ENCODE results near the gene PTPRG. TPM values are rescaled to one million over a fixed set of nuclear protein-coding genes. Genes with fewer than 3 reads are reported as not detected.

PTPRG gene
- total RNA-seq, 2 experiments from 2014 or later = 0.13 to 0.70 TPM

DNA sequence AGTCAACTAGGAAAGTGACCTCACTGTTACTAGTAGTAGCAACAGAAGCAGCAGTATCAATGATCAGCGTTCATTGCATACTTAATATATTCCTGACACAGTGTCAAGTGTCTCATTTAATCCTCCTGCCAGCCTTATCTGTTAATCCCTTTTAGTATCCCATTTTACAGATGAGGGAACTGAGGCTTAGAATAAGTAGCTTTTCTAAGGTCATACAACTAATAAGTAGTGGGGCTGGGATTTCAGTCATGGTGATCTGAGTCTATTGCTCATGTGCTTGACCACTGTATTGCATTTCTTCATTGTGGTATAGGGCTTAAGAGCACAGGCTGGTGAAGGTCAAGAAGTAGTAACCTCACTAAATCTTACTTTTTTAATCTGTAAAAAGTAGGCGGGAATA lies 233.6 kb downstream of the PTPRG start:
- TF ChIP-seq, protein P1, sequence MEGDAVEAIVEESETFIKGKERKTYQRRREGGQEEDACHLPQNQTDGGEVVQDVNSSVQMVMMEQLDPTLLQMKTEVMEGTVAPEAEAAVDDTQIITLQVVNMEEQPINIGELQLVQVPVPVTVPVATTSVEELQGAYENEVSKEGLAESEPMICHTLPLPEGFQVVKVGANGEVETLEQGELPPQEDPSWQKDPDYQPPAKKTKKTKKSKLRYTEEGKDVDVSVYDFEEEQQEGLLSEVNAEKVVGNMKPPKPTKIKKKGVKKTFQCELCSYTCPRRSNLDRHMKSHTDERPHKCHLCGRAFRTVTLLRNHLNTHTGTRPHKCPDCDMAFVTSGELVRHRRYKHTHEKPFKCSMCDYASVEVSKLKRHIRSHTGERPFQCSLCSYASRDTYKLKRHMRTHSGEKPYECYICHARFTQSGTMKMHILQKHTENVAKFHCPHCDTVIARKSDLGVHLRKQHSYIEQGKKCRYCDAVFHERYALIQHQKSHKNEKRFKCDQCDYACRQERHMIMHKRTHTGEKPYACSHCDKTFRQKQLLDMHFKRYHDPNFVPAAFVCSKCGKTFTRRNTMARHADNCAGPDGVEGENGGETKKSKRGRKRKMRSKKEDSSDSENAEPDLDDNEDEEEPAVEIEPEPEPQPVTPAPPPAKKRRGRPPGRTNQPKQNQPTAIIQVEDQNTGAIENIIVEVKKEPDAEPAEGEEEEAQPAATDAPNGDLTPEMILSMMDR (conservative IDR thresholded peaks at IDR 0.05; ENCODE audit: low read length) = no peak
- TF ChIP-seq EZH2phosphoT487 (IDR thresholded peaks at IDR 0.05; ENCODE audit: borderline replicate concordance, low read depth, low read length) = no peak
- Histone ChIP-seq H3K27ac (ENCODE audit: low read depth, low read length, poor library complexity, severe bottlenecking) (no peak overlapping the region), H3K4me3 (ENCODE audit: low read depth, low read length, poor library complexity, severe bottlenecking) (no peak overlapping the region), H3K4me2 (ENCODE audit: low read length) (no peak overlapping the region), H3K9me3 (ENCODE audit: low read length) (no peaks in the 10 kb centered on the region), H2AFZ (ENCODE audit: low read length) (no peak overlapping the region), H4K20me1 (ENCODE audit: insufficient read depth, low read length) (no peaks in the 10 kb centered on the region), H3K4me1 (ENCODE audit: insufficient read depth, low read length, poor library complexity, severe bottlenecking) (no peaks in the 10 kb centered on the region), H3K79me2 (ENCODE audit: insufficient read depth, low read depth, low read length) (no peaks in the 10 kb centered on the region), H3K9me2 (ENCODE audit: insufficient read depth, low read length) (no peaks in the 10 kb centered on the region), H3K36me3 (ENCODE audit: insufficient read depth, low read length) (no peaks in the 10 kb centered on the region)
- no TSS peak for BruUV-seq (replicated peaks)
- POLR2A ChIA-PET = interaction anchor here (0.6 kb wide), 1 partner anchor 1136 kb away, joined by 4 read pairs; no protein-coding TSS in a partner anchor
- DNase-seq (ENCODE audit: low spot score) = no peak
- intact Hi-C loops (cut with micrococcal nuclease; ENCODE audit: unreplicated experiment) = no loop called here
- CTCF ChIA-PET (ENCODE audit: unreplicated experiment) = no interaction called here

DNA sequence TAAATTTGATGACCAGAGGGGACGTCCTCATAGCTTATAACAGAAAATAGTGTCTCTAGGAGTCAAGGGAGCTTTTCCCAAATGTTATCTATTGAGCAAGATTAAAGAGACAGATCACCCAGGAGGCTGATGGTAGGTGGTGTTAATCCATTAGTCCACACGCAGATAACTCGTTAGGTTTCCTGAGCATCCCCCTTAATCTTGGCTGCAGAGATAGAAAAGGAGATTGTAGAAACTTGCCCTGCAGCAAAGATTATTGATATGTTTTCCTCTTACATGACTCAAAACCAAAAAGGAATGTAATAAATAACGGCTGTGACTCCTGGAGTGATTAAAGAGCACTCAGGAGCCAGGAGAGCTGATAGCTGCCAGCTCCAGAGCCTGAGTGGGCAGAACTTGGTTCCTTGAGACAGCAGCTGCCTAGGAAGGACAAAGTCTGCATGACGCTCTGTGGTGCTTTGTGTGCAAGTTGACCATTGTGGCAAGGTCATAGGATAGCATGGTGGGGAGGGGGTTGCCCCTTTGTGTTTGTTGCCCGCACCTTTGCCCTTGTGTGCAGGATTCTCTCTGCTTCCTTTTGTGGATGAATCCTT lies 234.8 kb downstream of the PTPRG start:
- POLR2A ChIA-PET = no interaction called here
- Histone ChIP-seq H3K36me3 (ENCODE audit: insufficient read depth, low read length) (no peaks in the 10 kb centered on the region), H2AFZ (ENCODE audit: low read length) (no peak overlapping the region), H3K79me2 (ENCODE audit: insufficient read depth, low read depth, low read length) (no peaks in the 10 kb centered on the region), H3K9me2 (ENCODE audit: insufficient read depth, low read length) (no peaks in the 10 kb centered on the region), H3K4me2 (ENCODE audit: low read length) (no peak overlapping the region), H3K4me1 (ENCODE audit: insufficient read depth, low read length, poor library complexity, severe bottlenecking) (no peaks in the 10 kb centered on the region), H3K9me3 (ENCODE audit: low read length) (no peaks in the 10 kb centered on the region), H3K27ac (ENCODE audit: low read depth, low read length, poor library complexity, severe bottlenecking) (no peak overlapping the region), H4K20me1 (ENCODE audit: insufficient read depth, low read length) (no peaks in the 10 kb centered on the region), H3K4me3 (ENCODE audit: low read depth, low read length, poor library complexity, severe bottlenecking) (no peak overlapping the region)
- TF ChIP-seq, protein P1 (conservative IDR thresholded peaks at IDR 0.05; ENCODE audit: low read length) = no peak
- TF ChIP-seq EZH2phosphoT487 (IDR thresholded peaks at IDR 0.05; ENCODE audit: borderline replicate concordance, low read depth, low read length) = no peak
- BruUV-seq (replicated peaks) = no TSS peak
- CTCF ChIA-PET (ENCODE audit: unreplicated experiment) = no interaction called here
- intact Hi-C loops (cut with micrococcal nuclease; ENCODE audit: unreplicated experiment) = no loop called here
- no peak for DNase-seq (ENCODE audit: low spot score)

DNA sequence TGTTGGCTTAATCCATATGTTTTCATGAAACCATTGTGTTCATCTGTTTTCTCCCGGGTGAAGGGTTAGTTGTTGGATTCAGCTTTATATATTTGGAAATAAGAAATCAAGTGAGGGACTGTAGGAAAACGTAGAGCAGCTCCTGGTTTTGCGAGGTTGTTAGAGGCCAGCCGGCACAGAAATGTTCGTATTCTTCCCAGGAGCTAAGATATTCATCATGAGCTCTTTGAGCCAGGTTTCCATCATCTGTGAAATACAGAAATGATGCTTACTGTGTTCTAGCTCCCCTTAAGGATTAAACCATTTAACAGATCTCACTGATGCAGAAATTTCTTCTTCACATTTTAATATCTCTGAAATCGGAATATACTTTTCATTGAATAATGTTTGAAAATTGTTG lies 235.5 kb downstream of the PTPRG start:
- DNase-seq (ENCODE audit: low spot score) = no peak
- no peaks in the 10 kb centered on the region for H4K20me1 ChIP-seq (ENCODE audit: insufficient read depth, low read length)
- POLR2A ChIA-PET = no interaction called here
- CTCF ChIA-PET (ENCODE audit: unreplicated experiment) = no interaction called here
- no peak overlapping the region for H3K4me2 ChIP-seq (ENCODE audit: low read length)
- H3K4me1 ChIP-seq (ENCODE audit: insufficient read depth, low read length, poor library complexity, severe bottlenecking) = no peaks in the 10 kb centered on the region
- H3K36me3 ChIP-seq (ENCODE audit: insufficient read depth, low read length) = no peaks in the 10 kb centered on the region
- no peaks in the 10 kb centered on the region for H3K9me3 ChIP-seq (ENCODE audit: low read length)
- intact Hi-C loops (cut with micrococcal nuclease; ENCODE audit: unreplicated experiment) = no loop called here
- no peak overlapping the region for H2AFZ ChIP-seq (ENCODE audit: low read length)
- no peaks in the 10 kb centered on the region for H3K9me2 ChIP-seq (ENCODE audit: insufficient read depth, low read length)
- no peak for TF ChIP-seq EZH2phosphoT487 (IDR thresholded peaks at IDR 0.05; ENCODE audit: borderline replicate concordance, low read depth, low read length)
- TF ChIP-seq, protein P1 (conservative IDR thresholded peaks at IDR 0.05; ENCODE audit: low read length) = no peak
- no peaks in the 10 kb centered on the region for H3K79me2 ChIP-seq (ENCODE audit: insufficient read depth, low read depth, low read length)
- no TSS peak for BruUV-seq (replicated peaks)
- no peak overlapping the region for H3K27ac ChIP-seq (ENCODE audit: low read depth, low read length, poor library complexity, severe bottlenecking)
- H3K4me3 ChIP-seq (ENCODE audit: low read depth, low read length, poor library complexity, severe bottlenecking) = no peak overlapping the region
